GM12878 (cell line): ENCODE data around the gene ACYP2. TPM values are rescaled to one million over a fixed set of nuclear protein-coding genes. Genes with fewer than 3 reads are reported as not detected.
A peak's percentile ranks its signal among the peaks of the same experiment; 100 is the strongest.

Experiments
- ATAC-seq: fragments of 200-7000 bp; cut with Tn5 transposase; 3 replicates; pipeline ENCODE4 v1.9.1; 2020; ENCODE audit warnings: mild to moderate bottlenecking, moderate library complexity
- BruUV-seq: library from RNA; stranded (reverse); fragments of 400-500 nt; replicated peaks from 2 replicates; lab custom pipeline; 2021; lab: Mats Ljungman, UMichigan
- CTCF ChIA-PET: fragments of 300-600 bp; sonication (Branson Sonifier 250); formaldehyde crosslinking; extraction: SDS; loops from one replicate; lab custom pipeline; 2021; ENCODE audit warnings: inconsistent platforms; lab: Yijun Ruan, JAX
- POLR2A ChIA-PET: fragments of 350-600 bp; formaldehyde crosslinking; extraction: SDS; loops from one replicate; lab custom pipeline; 2021; ENCODE audit warnings: inconsistent platforms; lab: Charles Lee
- RAD21 ChIA-PET: fragments of 300-600 bp; sonication (Branson Sonifier 250); formaldehyde crosslinking; loops from one replicate; lab custom pipeline; 2023; ENCODE audit warnings: antibody characterized with exemption; ENCODE audit not compliant: unreplicated experiment; lab: Charles Lee
- SMC1A ChIA-PET: fragments of 300-600 bp; sonication (Branson Sonifier 250); formaldehyde crosslinking; loops from one replicate; lab custom pipeline; 2023; ENCODE audit not compliant: unreplicated experiment, uncharacterized antibody; lab: Charles Lee
- DNase-seq: peaks from one replicate; pipeline ENCODE4 v3.0.0-alpha.2; 2011; ENCODE audit warnings: low read depth, low spot score
- FAIRE-seq: peaks from 3 replicates; lab custom pipeline; 2011; peaks lifted over from hg19 to GRCh38; lab: Jason Lieb, UNC
- H2AFZ ChIP-seq: 2 replicates; pipeline ENCODE4 v1.6.0; 2011; ENCODE audit warnings: low read depth, low read length, control low read depth; ENCODE audit not compliant: control insufficient read depth
- H3K27ac ChIP-seq: 2 replicates; pipeline ENCODE4 v1.5.1; 2011; ENCODE audit warnings: control low read depth; ENCODE audit not compliant: control insufficient read depth, insufficient read depth
- H3K27me3 ChIP-seq, 2 experiments: replicated peaks in 1 of 2; 2 replicates each; pipeline versions ENCODE4 v1.6.0 to v1.6.1; 2011; ENCODE audit warnings: low read length in 1 of 2; ENCODE audit not compliant: control insufficient read depth in 2 of 2, insufficient read depth in 2 of 2
- H3K36me3 ChIP-seq, 2 experiments: 2 replicates each; pipeline ENCODE4 v1.5.1; 2011; ENCODE audit warnings: low read length in 1 of 2; ENCODE audit not compliant: control insufficient read depth in 2 of 2, insufficient read depth in 2 of 2
- H3K4me1 ChIP-seq: 2 replicates; pipeline ENCODE4 v1.6.1; 2011; ENCODE audit warnings: mild to moderate bottlenecking, low read length, moderate library complexity, mixed read lengths; ENCODE audit not compliant: control insufficient read depth, insufficient read depth
- H3K4me2 ChIP-seq: 2 replicates; pipeline ENCODE4 v1.6.0; 2011; ENCODE audit warnings: control low read depth; ENCODE audit not compliant: control insufficient read depth, insufficient read depth
- H3K4me3 ChIP-seq: fragments of 200-600 bp; sonication (generic); 2 replicates; pipeline ENCODE4 v1.5.1; 2016
- H3K79me2 ChIP-seq: 2 replicates; pipeline ENCODE4 v1.6.0; 2011; ENCODE audit warnings: low read length; ENCODE audit not compliant: control insufficient read depth, insufficient read depth
- H3K9ac ChIP-seq: 2 replicates; pipeline ENCODE4 v1.8.0; 2011; ENCODE audit warnings: low read length, control low read depth, mixed read lengths; ENCODE audit not compliant: control insufficient read depth, insufficient read depth
- H3K9me3 ChIP-seq: replicated peaks from 3 replicates; pipeline ENCODE4 v1.5.1; 2011; ENCODE audit warnings: mild to moderate bottlenecking, low read length; ENCODE audit not compliant: control insufficient read depth, insufficient read depth
- H4K20me1 ChIP-seq: 2 replicates; pipeline ENCODE4 v1.6.0; 2011; ENCODE audit not compliant: control insufficient read depth, insufficient read depth
- NR2F1 ChIP-seq: fragments of 450-650 bp; conservative IDR thresholded peaks from 2 replicates; pipeline ENCODE4 v1.6.1; 2017; ENCODE audit warnings: mild to moderate bottlenecking
- SIN3A ChIP-seq: IDR thresholded peaks from 2 replicates; pipeline ENCODE4 v1.6.1; 2012; ENCODE audit warnings: low read depth, low read length, improper control_type of control experiment
- SIX5 ChIP-seq: IDR thresholded peaks from 2 replicates; pipeline ENCODE4 v1.6.1; 2011; ENCODE audit warnings: mild to moderate bottlenecking, low read depth, low read length, moderate library complexity; ENCODE audit not compliant: severe bottlenecking
- SMC3 ChIP-seq: IDR thresholded peaks from 2 replicates; pipeline ENCODE4 v1.6.1; 2011; ENCODE audit warnings: low read length, improper control_type of control experiment, borderline replicate concordance
- WGBS: methylation state at CpG from one replicate; pipeline ENCODE4 v1.1.6; 2016; ENCODE audit warnings: low lambda C conversion rate; ENCODE audit not compliant: insufficient replicate concordance, insufficient coverage; ENCODE audit errors: missing lambda C conversion rate; 5-methylcytosine and 5-hydroxymethylcytosine counted together
- in situ Hi-C: fragments of 300-500 bp; cut with MboI; formaldehyde crosslinking; loops from 9 replicates; pipeline ENCODE4 v1.14.3; 2018; ENCODE audit warnings: mixed read lengths
- intact Hi-C: fragments of 100-400 bp; cut with micrococcal nuclease; formaldehyde crosslinking; loops from one replicate; pipeline ENCODE4 v1.14.2; 2022; ENCODE audit not compliant: unreplicated experiment
- polyA plus RNA-seq, 11 experiments: library from polyadenylated mRNA; depleted of rRNA in 4 of 11; unstranded in 6 of 11; stranded (reverse) in 5 of 11; fragments of >200 nt; fragmentation: Nextera tagmentation in 4 of 11; fragmentation: Illumina TruSeq in 1 of 11; extraction: Ambion mirVana in 4 of 11; extraction: Trizol in 1 of 11; gene quantifications; 1 replicate in 1 of 11; 2 replicates in 10 of 11; pipeline versions ENCODE4 v1.2.1 to v1.2.3, GENCODE V29; 2011 to 2016; ENCODE audit warnings: inconsistent platforms in 2 of 11, missing spikeins in 2 of 11, low read depth in 1 of 11
- total RNA-seq, 4 experiments: library from RNA; depleted of rRNA in 3 of 4; stranded (reverse); fragments of >200 nt in 3 of 4; fragmentation: Illumina TruSeq in 1 of 4; extraction: Trizol in 1 of 4; gene quantifications; 2 replicates each; pipeline versions ENCODE4 v1.2.1 to v1.2.3, GENCODE V29; 2013 to 2021
- TF ChIP-seq, protein P1 (sequence below): fragments of 450-650 bp; IDR thresholded peaks from 2 replicates; pipeline ENCODE4 v1.6.1; 2017; ENCODE audit warnings: mild to moderate bottlenecking, moderate library complexity
- TF ChIP-seq, protein P2 (sequence below), 3 experiments: IDR thresholded peaks in 2 of 3; conservative IDR thresholded peaks in 1 of 3; 2 replicates each; pipeline ENCODE4 v1.5.1; 2011; ENCODE audit warnings: low read depth in 3 of 3, low read length in 3 of 3, mild to moderate bottlenecking in 3 of 3, control low read depth in 2 of 3, moderate library complexity in 2 of 3, inconsistent platforms in 1 of 3, mixed read lengths in 1 of 3; ENCODE audit not compliant: control insufficient read depth in 2 of 3, insufficient read depth in 1 of 3; ENCODE audit errors: extremely low read depth in 1 of 3
- TF ChIP-seq, protein P3 (sequence below): IDR thresholded peaks from 2 replicates; pipeline ENCODE4 v1.6.1; 2011; ENCODE audit warnings: borderline replicate concordance, low read depth, mild to moderate bottlenecking, moderate library complexity, low read length; ENCODE audit not compliant: insufficient read depth, poor library complexity, severe bottlenecking

ACYP2 gene
- total and polyA plus RNA-seq, 10 of the 15 experiments (the other 5 are each of a cell fraction or from before 2014, with no cell fraction given), result 4.2 to 16.3 (median 9.0) TPM

DNA sequence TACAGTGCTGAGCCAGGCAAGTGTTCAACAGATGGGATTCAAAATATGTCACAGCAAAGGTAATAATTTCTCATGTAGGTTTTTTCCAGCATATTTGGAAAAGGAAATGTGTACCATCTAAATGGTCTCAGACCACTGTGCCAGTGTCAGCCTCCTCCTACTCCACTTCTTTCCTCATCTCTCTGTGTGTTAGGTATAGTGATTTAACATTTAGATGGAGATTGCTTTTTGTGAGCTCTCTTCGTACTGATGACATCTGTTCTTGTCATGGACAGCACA lies 221.5 kb downstream of the ACYP2 start:
- intact Hi-C loops (no loop called here), in situ Hi-C loops (no loop called here)
- H3K27me3 ChIP-seq, result no peaks in the 10 kb centered on the region
- no peak for TF ChIP-seq SIX5
- SMC1A ChIA-PET, result interaction anchor here (0.8 to 2.4 kb wide), 6 partner anchors 133 to 367 kb away, joined by 3 to 9 read pairs (median 3); no protein-coding TSS in a partner anchor
- H3K4me1 ChIP-seq, result no peaks in the 10 kb centered on the region
- H3K4me3 ChIP-seq, result no peak overlapping the region
- H3K9me3 ChIP-seq, result no peaks in the 10 kb centered on the region
- no peak overlapping the region for H3K27ac ChIP-seq
- no peak overlapping the region for H2AFZ ChIP-seq
- CTCF ChIA-PET, result interaction anchor here (0.7 to 1.1 kb wide), 3 partner anchors 23 to 166 kb away, joined by 3 to 4 read pairs (median 3); no protein-coding TSS in a partner anchor
- H3K4me2 ChIP-seq, result no peak overlapping the region
- H3K36me3 ChIP-seq, result no peaks in the 10 kb centered on the region
- FAIRE-seq (no peak), ATAC-seq (no peak), DNase-seq (no peak)
- RAD21 ChIA-PET, result interaction anchor here (1.0 kb wide), 1 partner anchor 288 kb away, joined by 3 read pairs; no protein-coding TSS in a partner anchor
- no peaks in the 10 kb centered on the region for H4K20me1 ChIP-seq
- 0% methylated on average over 1 of the region's 1 CpG for WGBS
- POLR2A ChIA-PET, result no interaction called here
- H3K79me2 ChIP-seq, result no peaks in the 10 kb centered on the region
- H3K9ac ChIP-seq, result no peak overlapping the region
- no TSS peak for BruUV-seq

DNA sequence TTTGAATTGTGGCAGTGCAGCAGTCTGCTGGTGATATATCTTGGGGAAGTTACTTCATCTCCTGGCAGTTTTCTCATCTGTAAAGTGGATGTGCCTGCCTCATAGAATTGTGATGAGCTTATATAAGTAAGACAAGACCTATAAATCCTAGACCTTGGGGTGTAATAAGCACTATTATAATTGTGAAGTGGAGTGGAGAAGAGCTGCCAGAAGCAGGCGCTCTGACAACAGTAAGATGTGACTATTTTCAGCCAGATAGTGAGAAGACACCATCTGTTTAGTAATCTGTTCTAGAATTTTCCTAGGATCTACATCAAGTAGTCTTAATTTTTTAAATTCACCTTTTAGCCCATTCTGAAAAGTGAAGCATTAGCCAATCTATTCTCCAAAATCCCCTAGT lies 226.2 kb downstream of the ACYP2 start:
- no peak for FAIRE-seq
- ChIA-PET RAD21 (no interaction called here), CTCF (interaction anchor here (0.6 to 2.2 kb wide), 4 partner anchors 9 to 363 kb away, joined by 3 to 5 read pairs (median 4); no protein-coding TSS in a partner anchor), POLR2A (no interaction called here), SMC1A (interaction anchor here (0.8 to 1.3 kb wide), 4 partner anchors 9 to 556 kb away, joined by 3 to 6 read pairs (median 3); no protein-coding TSS in a partner anchor)
- no peaks in the 10 kb centered on the region for H4K20me1 ChIP-seq
- H3K27me3 ChIP-seq, result no peaks in the 10 kb centered on the region
- no peak for DNase-seq
- WGBS, result 0% methylated on average over 1 of the region's 1 CpG
- no peaks in the 10 kb centered on the region for H3K79me2 ChIP-seq
- H3K27ac ChIP-seq, result no peak overlapping the region
- intact Hi-C loops, result no loop called here
- H3K4me1 ChIP-seq, result no peaks in the 10 kb centered on the region
- TF ChIP-seq, protein P1, sequence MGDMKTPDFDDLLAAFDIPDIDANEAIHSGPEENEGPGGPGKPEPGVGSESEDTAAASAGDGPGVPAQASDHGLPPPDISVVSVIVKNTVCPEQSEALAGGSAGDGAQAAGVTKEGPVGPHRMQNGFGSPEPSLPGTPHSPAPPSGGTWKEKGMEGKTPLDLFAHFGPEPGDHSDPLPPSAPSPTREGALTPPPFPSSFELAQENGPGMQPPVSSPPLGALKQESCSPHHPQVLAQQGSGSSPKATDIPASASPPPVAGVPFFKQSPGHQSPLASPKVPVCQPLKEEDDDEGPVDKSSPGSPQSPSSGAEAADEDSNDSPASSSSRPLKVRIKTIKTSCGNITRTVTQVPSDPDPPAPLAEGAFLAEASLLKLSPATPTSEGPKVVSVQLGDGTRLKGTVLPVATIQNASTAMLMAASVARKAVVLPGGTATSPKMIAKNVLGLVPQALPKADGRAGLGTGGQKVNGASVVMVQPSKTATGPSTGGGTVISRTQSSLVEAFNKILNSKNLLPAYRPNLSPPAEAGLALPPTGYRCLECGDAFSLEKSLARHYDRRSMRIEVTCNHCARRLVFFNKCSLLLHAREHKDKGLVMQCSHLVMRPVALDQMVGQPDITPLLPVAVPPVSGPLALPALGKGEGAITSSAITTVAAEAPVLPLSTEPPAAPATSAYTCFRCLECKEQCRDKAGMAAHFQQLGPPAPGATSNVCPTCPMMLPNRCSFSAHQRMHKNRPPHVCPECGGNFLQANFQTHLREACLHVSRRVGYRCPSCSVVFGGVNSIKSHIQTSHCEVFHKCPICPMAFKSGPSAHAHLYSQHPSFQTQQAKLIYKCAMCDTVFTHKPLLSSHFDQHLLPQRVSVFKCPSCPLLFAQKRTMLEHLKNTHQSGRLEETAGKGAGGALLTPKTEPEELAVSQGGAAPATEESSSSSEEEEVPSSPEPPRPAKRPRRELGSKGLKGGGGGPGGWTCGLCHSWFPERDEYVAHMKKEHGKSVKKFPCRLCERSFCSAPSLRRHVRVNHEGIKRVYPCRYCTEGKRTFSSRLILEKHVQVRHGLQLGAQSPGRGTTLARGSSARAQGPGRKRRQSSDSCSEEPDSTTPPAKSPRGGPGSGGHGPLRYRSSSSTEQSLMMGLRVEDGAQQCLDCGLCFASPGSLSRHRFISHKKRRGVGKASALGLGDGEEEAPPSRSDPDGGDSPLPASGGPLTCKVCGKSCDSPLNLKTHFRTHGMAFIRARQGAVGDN, result no peak
- TF ChIP-seq SMC3, result peak; percentile 15; the same call in 1 of the 2 replicates
- TF ChIP-seq, protein P2, sequence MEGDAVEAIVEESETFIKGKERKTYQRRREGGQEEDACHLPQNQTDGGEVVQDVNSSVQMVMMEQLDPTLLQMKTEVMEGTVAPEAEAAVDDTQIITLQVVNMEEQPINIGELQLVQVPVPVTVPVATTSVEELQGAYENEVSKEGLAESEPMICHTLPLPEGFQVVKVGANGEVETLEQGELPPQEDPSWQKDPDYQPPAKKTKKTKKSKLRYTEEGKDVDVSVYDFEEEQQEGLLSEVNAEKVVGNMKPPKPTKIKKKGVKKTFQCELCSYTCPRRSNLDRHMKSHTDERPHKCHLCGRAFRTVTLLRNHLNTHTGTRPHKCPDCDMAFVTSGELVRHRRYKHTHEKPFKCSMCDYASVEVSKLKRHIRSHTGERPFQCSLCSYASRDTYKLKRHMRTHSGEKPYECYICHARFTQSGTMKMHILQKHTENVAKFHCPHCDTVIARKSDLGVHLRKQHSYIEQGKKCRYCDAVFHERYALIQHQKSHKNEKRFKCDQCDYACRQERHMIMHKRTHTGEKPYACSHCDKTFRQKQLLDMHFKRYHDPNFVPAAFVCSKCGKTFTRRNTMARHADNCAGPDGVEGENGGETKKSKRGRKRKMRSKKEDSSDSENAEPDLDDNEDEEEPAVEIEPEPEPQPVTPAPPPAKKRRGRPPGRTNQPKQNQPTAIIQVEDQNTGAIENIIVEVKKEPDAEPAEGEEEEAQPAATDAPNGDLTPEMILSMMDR (IDR thresholded peaks at IDR 0.05 in 2 of 3, conservative IDR thresholded peaks at IDR 0.05 in 1 of 3; ENCODE audit: control insufficient read depth in 2 of 3, extremely low read depth in 1 of 3, insufficient read depth in 1 of 3, low read depth in 3 of 3, low read length in 3 of 3), result peak in 1 of 3 experiments; percentile 11; a peak in 1 of 6 replicates
- TF ChIP-seq, protein P3, sequence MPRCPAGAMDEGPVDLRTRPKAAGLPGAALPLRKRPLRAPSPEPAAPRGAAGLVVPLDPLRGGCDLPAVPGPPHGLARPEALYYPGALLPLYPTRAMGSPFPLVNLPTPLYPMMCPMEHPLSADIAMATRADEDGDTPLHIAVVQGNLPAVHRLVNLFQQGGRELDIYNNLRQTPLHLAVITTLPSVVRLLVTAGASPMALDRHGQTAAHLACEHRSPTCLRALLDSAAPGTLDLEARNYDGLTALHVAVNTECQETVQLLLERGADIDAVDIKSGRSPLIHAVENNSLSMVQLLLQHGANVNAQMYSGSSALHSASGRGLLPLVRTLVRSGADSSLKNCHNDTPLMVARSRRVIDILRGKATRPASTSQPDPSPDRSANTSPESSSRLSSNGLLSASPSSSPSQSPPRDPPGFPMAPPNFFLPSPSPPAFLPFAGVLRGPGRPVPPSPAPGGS, result no peak
- no peak for TF ChIP-seq NR2F1
- no peak for TF ChIP-seq SIN3A
- no peaks in the 10 kb centered on the region for H3K36me3 ChIP-seq
- BruUV-seq, result no TSS peak
- H3K4me3 ChIP-seq, result no peak overlapping the region
- in situ Hi-C loops, result no loop called here
- no peak overlapping the region for H3K9ac ChIP-seq
- H3K9me3 ChIP-seq, result no peaks in the 10 kb centered on the region
- ATAC-seq, result no peak
- H3K4me2 ChIP-seq, result no peak overlapping the region
- H2AFZ ChIP-seq, result no peak overlapping the region
